Aorta (tissue), 5 donors: Measurements from ENCODE around the gene MYO1G. TPM values are rescaled to one million over a fixed set of nuclear protein-coding genes. Genes with fewer than 3 reads are reported as not detected.

Experiments
- ATAC-seq: fragments of 200-7000 bp; cut with Tn5 transposase; one replicate; pipeline ENCODE4 v1.9.1; 2022; ENCODE audit warnings: moderate library complexity; ENCODE audit not compliant: low FRiP score
- DNase-seq, 2 donors: peaks; one replicate each; pipeline ENCODE4 v3.0.0-alpha.2; 2020
- H3K27ac ChIP-seq, 2 donors: one replicate each; pipeline ENCODE4 v1.5.1; 2013; ENCODE audit warnings: low read length in 2 of 2, mild to moderate bottlenecking in 2 of 2, moderate library complexity in 2 of 2, control low read depth in 1 of 2, inconsistent platforms in 1 of 2, low read depth in 1 of 2
- H3K27me3 ChIP-seq, 2 donors: one replicate each; pipeline ENCODE4 v1.6.1; 2013; ENCODE audit warnings: control low read depth in 1 of 2, low read length in 1 of 2, mild to moderate bottlenecking in 1 of 2, moderate library complexity in 1 of 2; ENCODE audit not compliant: insufficient read depth in 2 of 2, control insufficient read depth in 1 of 2
- H3K36me3 ChIP-seq, 2 donors: one replicate each; pipeline ENCODE4 v1.6.1; 2013; ENCODE audit warnings: control low read depth in 1 of 2, low read length in 1 of 2, mild to moderate bottlenecking in 1 of 2; ENCODE audit not compliant: insufficient read depth in 2 of 2, control insufficient read depth in 1 of 2
- H3K4me1 ChIP-seq, 2 donors: one replicate each; pipeline ENCODE4 v1.6.1; 2013; ENCODE audit warnings: low read length in 2 of 2, control low read depth in 1 of 2, mild to moderate bottlenecking in 1 of 2, moderate library complexity in 1 of 2; ENCODE audit not compliant: insufficient read depth in 2 of 2, control insufficient read depth in 1 of 2
- H3K4me3 ChIP-seq, 2 donors: one replicate each; pipeline ENCODE4 v1.5.1; 2013; ENCODE audit warnings: low read length in 2 of 2, control low read depth in 1 of 2, mild to moderate bottlenecking in 1 of 2
- H3K9me3 ChIP-seq: one replicate; pipeline ENCODE4 v1.6.1; 2013; ENCODE audit warnings: mild to moderate bottlenecking, low read length; ENCODE audit not compliant: control insufficient read depth
- WGBS, 2 donors: extraction: QIAGEN DNeasy Blood & Tissue Kit; methylation state at CpG; one replicate each; pipeline ENCODE4 v1.1.7; 2013; 5-methylcytosine and 5-hydroxymethylcytosine counted together
- intact Hi-C, 2 donors: fragments of 100-400 bp; cut with DNase I; formaldehyde crosslinking; loops; one replicate each; pipeline versions ENCODE4 v1.14.2 to v1.15.0; 2022
- polyA plus RNA-seq, 2 donors: library from polyadenylated mRNA; stranded (reverse); fragments of 200-250 nt; gene quantifications; one replicate each; pipeline ENCODE4 v1.2.3, GENCODE V29; 2013
- total RNA-seq, 2 donors: library from RNA; stranded (reverse); fragmentation: NEBNext Ultra II Directional; extraction: Animal tissue kit (Norgen Biotek cat#: 25700); gene quantifications; one replicate each; pipeline ENCODE4 v1.2.1, GENCODE V29; 2021
- donor health status: healthy with polysubstance abuse.
- donor health status: Bipolar disorder and iron deficiency.
- donor health status: DM: no; HTN: no; CAD: no.
- donor health status: DM: no; HTN: no; CAD: no.
- donor health status: DM: yes; HTN: yes; CAD: no.

The MYO1G gene
- total and polyA plus RNA-seq, 4 donors = 1.4 to 21.3 (median 5.4) TPM

- 94 to 96% methylated on average over 3 of the region's 3 CpGs for WGBS, 2 donors
- DNase-seq (no peak), ATAC-seq (no peak)
- H3K36me3 ChIP-seq = no peaks in the 10 kb centered on the region
- no peak overlapping the region for H3K27ac ChIP-seq
- H3K27me3 ChIP-seq = no peaks in the 10 kb centered on the region
- no peak overlapping the region for H3K4me3 ChIP-seq
- no peaks in the 10 kb centered on the region for H3K9me3 ChIP-seq
- no peaks in the 10 kb centered on the region for H3K4me1 ChIP-seq
- intact Hi-C loops = no loop called here
Measured at GRCh38 chr7:45021604-45022296, 42.9 kb upstream of the MYO1G start.

- intact Hi-C loops = no loop called here
- no peak overlapping the region for H3K27ac ChIP-seq
- ATAC-seq = no peak
Measured at GRCh38 chr7:45020915-45021314, 42.1 kb upstream of the MYO1G start.

GRCh38 chr7:45017253-45017652 lies 38.4 kb upstream of the MYO1G start:
- intact Hi-C loops = no loop called here
- 58 to 64% methylated on average over 3 of the region's 3 CpGs for WGBS, 2 donors
- Histone ChIP-seq H3K27ac (no peak overlapping the region), H3K4me1 (no peaks in the 10 kb centered on the region), H3K9me3 (no peaks in the 10 kb centered on the region), H3K4me3 (no peak overlapping the region), H3K27me3 (no peaks in the 10 kb centered on the region), H3K36me3 (no peaks in the 10 kb centered on the region)
- DNase-seq = no peak
- no peak for ATAC-seq

More at GRCh38 chr7:45020915-45021314, 42.1 kb upstream of the MYO1G start:
- Histone ChIP-seq H3K9me3 (no peaks in the 10 kb centered on the region), H3K4me1 (no peaks in the 10 kb centered on the region), H3K27me3 (no peaks in the 10 kb centered on the region), H3K4me3 (no peak overlapping the region), H3K36me3 (no peaks in the 10 kb centered on the region)
- 78 to 81% methylated on average over 5 of the region's 5 CpGs for WGBS, 2 donors
- no peak for DNase-seq

- Histone ChIP-seq H3K4me1 (no peaks in the 10 kb centered on the region), H3K36me3 (no peaks in the 10 kb centered on the region), H3K27ac (no peak overlapping the region), H3K9me3 (no peaks in the 10 kb centered on the region), H3K4me3 (no peak overlapping the region), H3K27me3 (no peaks in the 10 kb centered on the region)
- peak in 1 of 2 donors; percentile 25 for DNase-seq
- WGBS, 2 donors = 65 to 81% methylated on average over 1 of the region's 1 CpG
- no peak for ATAC-seq
- intact Hi-C loops = no loop called here
Measured at GRCh38 chr7:45015313-45015712, 36.5 kb upstream of the MYO1G start.

- no peak for ATAC-seq
- intact Hi-C loops = no loop called here
- Histone ChIP-seq H3K27me3 (no peaks in the 10 kb centered on the region), H3K36me3 (no peaks in the 10 kb centered on the region), H3K9me3 (no peaks in the 10 kb centered on the region), H3K4me3 (no peak overlapping the region), H3K4me1 (no peaks in the 10 kb centered on the region), H3K27ac (no peak overlapping the region)
- 81 to 92% methylated on average over 2 of the region's 2 CpGs for WGBS, 2 donors
- no peak for DNase-seq
Measured at GRCh38 chr7:45013465-45013967, 34.7 kb upstream of the MYO1G start.

- ATAC-seq = no peak
Measured at GRCh38 chr7:45007571-45008328, 28.9 kb upstream of the MYO1G start.

GRCh38 chr7:45007106-45007505 lies 28.3 kb upstream of the MYO1G start:
- Histone ChIP-seq H3K27me3 (no peaks in the 10 kb centered on the region), H3K9me3 (no peaks in the 10 kb centered on the region), H3K4me3 (no peak overlapping the region), H3K4me1 (no peaks in the 10 kb centered on the region), H3K36me3 (no peaks in the 10 kb centered on the region), H3K27ac (no peak overlapping the region)
- intact Hi-C loops = no loop called here
- WGBS, 2 donors = 82 to 85% methylated on average over 7 of the region's 7 CpGs
- no peak for ATAC-seq
- DNase-seq = no peak

More at GRCh38 chr7:45007571-45008328, 28.9 kb upstream of the MYO1G start:
- no peak for DNase-seq
- Histone ChIP-seq H3K36me3 (no peaks in the 10 kb centered on the region), H3K4me1 (no peaks in the 10 kb centered on the region), H3K27me3 (no peaks in the 10 kb centered on the region), H3K27ac (no peak overlapping the region), H3K4me3 (no peak overlapping the region), H3K9me3 (no peaks in the 10 kb centered on the region)
- intact Hi-C loops = no loop called here
- 96 to 97% methylated on average over 7 of the region's 7 CpGs for WGBS, 2 donors

GRCh38 chr7:45003789-45004188 lies 25.0 kb upstream of the MYO1G start:
- ATAC-seq = no peak
- DNase-seq = no peak
- Histone ChIP-seq H3K9me3 (no peaks in the 10 kb centered on the region), H3K4me1 (no peaks in the 10 kb centered on the region), H3K27ac (no peak overlapping the region), H3K27me3 (no peaks in the 10 kb centered on the region), H3K4me3 (no peak overlapping the region), H3K36me3 (no peaks in the 10 kb centered on the region)
- intact Hi-C loops = no loop called here
- 96 to 97% methylated on average over 4 of the region's 4 CpGs for WGBS, 2 donors

- Histone ChIP-seq H3K27ac (no peak overlapping the region), H3K36me3 (no peaks in the 10 kb centered on the region), H3K4me3 (no peak overlapping the region), H3K4me1 (no peaks in the 10 kb centered on the region), H3K27me3 (no peaks in the 10 kb centered on the region), H3K9me3 (no peaks in the 10 kb centered on the region)
- intact Hi-C loops = no loop called here
- WGBS, 2 donors = 37 to 39% methylated on average over 2 of the region's 2 CpGs
- ATAC-seq (no peak), DNase-seq (no peak)
Measured at GRCh38 chr7:45001826-45002225, 23.0 kb upstream of the MYO1G start.
